Right cardiac atrium (tissue), 5 donors: ENCODE measurements around the gene TAF8. TPM values are rescaled to one million over a fixed set of nuclear protein-coding genes. Genes with fewer than 3 reads are reported as not detected.
A peak's percentile ranks its signal among the peaks of the same experiment; 100 is the strongest.

Source experiments
- ATAC-seq, 2 donors: fragments of 200-7000 bp; cut with Tn5 transposase; one replicate each; pipeline versions ENCODE4 v1.8.0 to v1.9.1; 2020; ENCODE audit warnings: moderate library complexity in 2 of 2, mild to moderate bottlenecking in 1 of 2
- DNase-seq, 3 donors: peaks; one replicate each; pipeline ENCODE4 v3.0.0-alpha.2; 2020
- H3K27ac ChIP-seq: one replicate; pipeline ENCODE4 v1.5.1; 2013; ENCODE audit warnings: mild to moderate bottlenecking, low read length, control low read depth, moderate library complexity
- H3K27me3 ChIP-seq: one replicate; pipeline ENCODE4 v1.6.1; 2013; ENCODE audit not compliant: control insufficient read depth, insufficient read depth
- H3K4me1 ChIP-seq: one replicate; pipeline ENCODE4 v1.6.1; 2013; ENCODE audit warnings: low read length; ENCODE audit not compliant: control insufficient read depth, insufficient read depth
- H3K4me3 ChIP-seq: one replicate; pipeline ENCODE4 v1.5.1; 2013; ENCODE audit warnings: low read length, control low read depth
- H3K9me3 ChIP-seq: one replicate; pipeline ENCODE4 v1.6.1; 2013; ENCODE audit warnings: low read length; ENCODE audit not compliant: control insufficient read depth
- WGBS: extraction: QIAGEN DNeasy Blood & Tissue Kit; methylation state at CpG from one replicate; pipeline ENCODE4 v1.1.7; 2013; 5-methylcytosine and 5-hydroxymethylcytosine counted together
- intact Hi-C, 4 donors: fragments of 100-400 bp; cut with DNase I; formaldehyde crosslinking; loops; one replicate each; pipeline versions ENCODE4 v1.11.0 to v1.14.0; 2022 to 2023
- polyA plus RNA-seq: library from polyadenylated mRNA; stranded (reverse); fragments of 200-250 nt; gene quantifications from one replicate; pipeline ENCODE4 v1.2.3, GENCODE V29; 2013
- total RNA-seq, 4 donors: library from RNA; stranded (reverse); fragmentation: NEBNext Ultra II Directional; extraction: Animal tissue kit (Norgen Biotek cat#: 25700); gene quantifications; one replicate each; pipeline ENCODE4 v1.2.1, GENCODE V29; 2021
- donor health status: healthy with polysubstance abuse.
- donor health status: DM: no; HTN: yes; CAD: no.
- donor health status: DM: no; HTN: no; CAD: no.
- donor health status: DM: no; HTN: yes; CAD: no; lungs with severe emphysema.
- donor health status: DM: yes; HTN: yes; CAD: no.

TAF8 gene
- total and polyA plus RNA-seq, 5 donors, result 21.6 to 29.6 (median 25.9) TPM

DNA sequence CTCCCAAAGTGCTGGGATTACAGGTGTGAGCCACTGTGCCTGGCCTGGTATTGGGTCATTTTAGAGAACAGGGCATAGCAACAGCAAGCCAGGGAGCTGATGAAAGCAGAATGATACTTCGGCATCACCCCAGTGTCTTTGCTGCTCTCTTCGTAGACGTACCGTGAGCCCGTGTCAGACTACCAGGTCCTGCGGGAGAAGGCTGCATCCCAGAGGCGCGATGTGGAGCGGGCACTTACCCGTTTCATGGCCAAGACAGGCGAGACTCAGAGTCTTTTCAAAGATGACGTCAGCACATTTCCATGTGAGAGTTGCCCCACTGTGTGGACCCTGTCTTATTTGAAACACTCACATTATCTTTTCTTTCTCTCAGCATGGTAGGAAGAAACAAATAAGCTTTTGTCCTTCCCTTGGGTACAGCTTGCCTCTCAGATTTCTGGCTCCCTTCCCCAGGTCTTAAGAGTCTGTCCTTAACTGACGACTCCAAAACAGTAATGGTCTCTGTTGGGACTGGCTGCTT is 15.9 kb downstream of the TAF8 start:
- Histone ChIP-seq H3K4me1 (peaks cover 2% of the 10 kb centered on the region), H3K27ac (peak overlapping the region; percentile 49), H3K4me3 (no peak overlapping the region), H3K27me3 (no peaks in the 10 kb centered on the region), H3K9me3 (no peaks in the 10 kb centered on the region)
- DNase-seq (no peak), ATAC-seq (no peak)
- intact Hi-C loops, result no loop called here
- 93% methylated on average over 13 of the region's 13 CpGs for WGBS

DNA sequence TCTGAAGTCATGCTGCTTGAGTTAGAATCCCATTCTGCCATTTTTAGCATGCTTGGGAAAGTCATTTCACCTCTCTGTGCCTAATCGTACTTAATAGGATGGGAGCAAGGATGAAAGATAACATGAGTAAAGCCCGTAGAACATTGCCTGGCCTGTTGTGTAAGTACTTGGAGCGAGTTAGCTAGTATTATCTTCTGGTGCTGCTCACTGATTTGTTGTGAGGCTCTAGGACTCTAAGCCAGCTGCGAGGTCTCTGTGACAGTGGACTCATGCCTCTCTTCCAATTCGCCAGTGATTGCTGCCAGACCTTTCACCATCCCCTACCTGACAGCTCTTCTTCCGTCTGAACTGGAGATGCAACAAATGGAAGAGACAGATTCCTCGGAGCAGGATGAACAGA is 17.8 kb downstream of the TAF8 start:
- Histone ChIP-seq H3K27me3 (no peaks in the 10 kb centered on the region), H3K4me1 (peaks cover 2% of the 10 kb centered on the region), H3K27ac (peak overlapping the region; percentile 71), H3K9me3 (no peaks in the 10 kb centered on the region), H3K4me3 (no peak overlapping the region)
- intact Hi-C loops, result no loop called here
- ATAC-seq, result peak; percentile 86 to 92
- 57% methylated on average over 7 of the region's 7 CpGs for WGBS
- DNase-seq, result no peak

- no peaks in the 10 kb centered on the region for H3K9me3 ChIP-seq
- 94% methylated on average over 5 of the region's 5 CpGs for WGBS
- ATAC-seq, result no peak
- H3K4me3 ChIP-seq, result no peak overlapping the region
- peak overlapping the region; percentile 71 for H3K27ac ChIP-seq
- H3K4me1 ChIP-seq, result peaks cover 2% of the 10 kb centered on the region
- no peak for DNase-seq
- intact Hi-C loops, result no loop called here
- no peaks in the 10 kb centered on the region for H3K27me3 ChIP-seq
Measured at GRCh38 chr6:42068872-42069522, 18.7 kb downstream of the TAF8 start.

- Histone ChIP-seq H3K9me3 (no peaks in the 10 kb centered on the region), H3K4me1 (peaks cover 3% of the 10 kb centered on the region), H3K4me3 (no peak overlapping the region), H3K27ac (peak overlapping the region; percentile 33), H3K27me3 (no peaks in the 10 kb centered on the region)
- ATAC-seq (no peak), DNase-seq (no peak)
- intact Hi-C loops, result loop anchor here in 1 of 4 donors (2.0 kb wide), 1 partner anchor 95 kb away; no protein-coding TSS in a partner anchor
- WGBS, result 60% methylated on average over 6 of the region's 6 CpGs
Measured at GRCh38 chr6:42071881-42072583, 21.7 kb downstream of the TAF8 start.

DNA sequence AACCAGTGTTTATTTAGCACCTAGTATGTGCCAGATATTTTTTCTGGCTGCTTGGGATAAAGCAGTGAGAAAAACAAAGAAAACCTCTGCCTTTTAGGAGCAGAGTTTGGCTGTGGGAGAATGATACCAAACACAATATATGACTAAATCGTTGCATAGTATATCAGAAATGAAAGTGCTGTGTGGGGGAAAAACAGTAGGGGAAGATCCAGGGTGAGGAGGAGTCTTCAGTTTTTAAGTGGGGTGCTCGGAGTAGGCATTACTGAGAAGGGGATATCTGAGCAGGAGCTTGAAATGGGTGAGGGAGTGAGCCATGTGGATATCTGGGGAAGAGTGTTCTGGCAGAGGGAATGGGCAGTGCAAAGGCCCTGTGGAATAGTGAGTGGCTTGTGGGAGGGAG is 23.0 kb downstream of the TAF8 start:
- ATAC-seq (no peak), DNase-seq (no peak)
- H3K4me1 ChIP-seq, result peaks cover 3% of the 10 kb centered on the region
- H3K27ac ChIP-seq, result no peak overlapping the region
- H3K27me3 ChIP-seq, result no peaks in the 10 kb centered on the region
- H3K9me3 ChIP-seq, result no peaks in the 10 kb centered on the region
- no peak overlapping the region for H3K4me3 ChIP-seq
- intact Hi-C loops, result loop anchor here in 1 of 4 donors (2.0 kb wide), 1 partner anchor 94 kb away; no protein-coding TSS in a partner anchor
- 93% methylated on average over 2 of the region's 2 CpGs for WGBS

DNA sequence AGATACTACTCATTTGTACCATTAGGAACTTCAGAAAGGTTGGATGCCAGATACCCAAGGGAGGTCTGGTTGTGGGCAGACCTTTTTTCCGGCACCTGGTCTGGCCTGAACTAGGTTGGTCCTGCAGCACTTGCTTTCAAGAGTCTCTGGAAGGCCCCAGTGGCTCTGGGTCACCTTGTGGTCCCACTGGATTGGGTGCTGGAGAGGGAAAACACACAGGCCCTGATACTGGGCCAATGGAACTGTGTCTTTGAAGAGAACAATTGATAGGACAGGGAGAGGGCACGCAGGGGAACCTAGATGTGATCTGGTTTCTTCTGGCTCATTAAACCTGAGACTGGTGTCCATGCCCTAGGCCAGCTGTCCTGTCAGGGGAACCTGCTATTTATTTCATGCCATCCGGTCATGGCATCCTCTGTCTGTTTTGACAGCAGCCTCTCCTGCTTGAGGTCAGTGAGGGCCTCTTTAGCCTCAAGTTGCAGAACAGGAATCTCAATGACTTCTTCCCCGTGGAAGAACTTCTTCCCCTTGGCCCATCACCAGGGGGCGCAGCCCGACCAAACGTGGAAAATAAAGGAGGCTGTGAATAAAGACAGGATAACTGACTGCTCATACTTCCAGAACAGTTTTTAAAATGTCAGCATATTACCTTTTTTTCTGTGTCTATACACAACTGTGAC is 25.0 kb downstream of the TAF8 start:
- DNase-seq (peak; percentile 74 to 91 (median 90)), ATAC-seq (peak; percentile 51 to 72)
- H3K27ac ChIP-seq, result peak overlapping the region; percentile 15
- H3K27me3 ChIP-seq, result no peaks in the 10 kb centered on the region
- intact Hi-C loops, result loop anchor here in 2 of 4 donors (1.0 to 2.0 kb wide), 2 partner anchors 91 to 92 kb away; no protein-coding TSS in a partner anchor
- WGBS, result 31% methylated on average over 7 of the region's 7 CpGs
- no peaks in the 10 kb centered on the region for H3K9me3 ChIP-seq
- peaks cover 1% of the 10 kb centered on the region for H3K4me1 ChIP-seq
- no peak overlapping the region for H3K4me3 ChIP-seq

DNA sequence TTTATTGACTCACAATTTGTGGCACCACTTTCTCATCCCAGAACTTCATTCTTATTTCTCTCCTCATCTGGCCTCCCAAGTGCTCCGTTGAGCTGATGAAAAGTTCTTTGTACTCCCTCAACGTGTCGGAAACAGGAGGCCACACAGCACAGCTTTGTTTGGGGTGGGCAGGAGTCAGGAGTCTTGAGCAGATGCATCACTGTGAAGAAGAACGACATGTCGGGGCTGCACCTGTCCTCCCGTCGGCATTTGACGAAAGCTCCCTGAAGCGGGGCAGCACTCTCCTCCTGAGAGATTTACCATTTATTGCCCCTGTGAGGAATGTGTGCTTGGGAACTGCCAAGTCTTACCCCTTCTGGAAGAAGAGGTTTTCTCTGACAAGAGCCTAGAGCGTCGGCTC is 28.1 kb downstream of the TAF8 start:
- no peak overlapping the region for H3K27ac ChIP-seq
- peaks cover 1% of the 10 kb centered on the region for H3K4me1 ChIP-seq
- H3K9me3 ChIP-seq, result no peaks in the 10 kb centered on the region
- DNase-seq (no peak), ATAC-seq (no peak)
- 85% methylated on average over 11 of the region's 11 CpGs for WGBS
- intact Hi-C loops, result no loop called here
- no peak overlapping the region for H3K4me3 ChIP-seq
- no peaks in the 10 kb centered on the region for H3K27me3 ChIP-seq

DNA sequence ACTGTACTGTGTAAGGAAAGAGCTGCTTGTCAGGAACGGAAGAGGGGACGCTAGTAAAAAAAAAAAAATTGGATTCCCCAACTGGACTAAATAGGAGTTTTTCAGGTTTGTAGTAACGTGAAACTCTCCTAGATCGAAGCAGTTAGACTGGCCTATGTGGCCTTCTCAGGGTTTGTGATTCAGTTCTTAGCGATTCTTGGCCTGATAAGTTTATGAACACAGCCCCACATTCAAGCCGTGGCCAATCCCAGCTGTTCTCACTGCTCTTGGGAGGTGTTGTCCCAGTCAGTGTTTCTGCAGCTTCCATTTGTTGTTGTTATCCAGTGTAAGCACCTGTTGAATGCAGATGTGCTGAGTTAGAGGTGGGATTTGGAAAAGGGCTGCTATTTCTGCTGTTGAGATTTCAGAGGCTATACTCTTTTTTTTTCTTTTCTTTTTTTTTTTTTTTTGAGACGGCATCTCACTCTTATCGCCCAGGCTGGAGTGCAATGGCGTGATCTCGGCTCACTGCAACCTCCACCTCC is 29.7 kb downstream of the TAF8 start:
- DNase-seq, result no peak
- no peaks in the 10 kb centered on the region for H3K9me3 ChIP-seq
- intact Hi-C loops, result no loop called here
- no peak overlapping the region for H3K27ac ChIP-seq
- WGBS, result 90% methylated on average over 10 of the region's 10 CpGs
- H3K4me3 ChIP-seq, result no peak overlapping the region
- H3K27me3 ChIP-seq, result no peaks in the 10 kb centered on the region
- peaks cover 1% of the 10 kb centered on the region for H3K4me1 ChIP-seq
- no peak for ATAC-seq

DNA sequence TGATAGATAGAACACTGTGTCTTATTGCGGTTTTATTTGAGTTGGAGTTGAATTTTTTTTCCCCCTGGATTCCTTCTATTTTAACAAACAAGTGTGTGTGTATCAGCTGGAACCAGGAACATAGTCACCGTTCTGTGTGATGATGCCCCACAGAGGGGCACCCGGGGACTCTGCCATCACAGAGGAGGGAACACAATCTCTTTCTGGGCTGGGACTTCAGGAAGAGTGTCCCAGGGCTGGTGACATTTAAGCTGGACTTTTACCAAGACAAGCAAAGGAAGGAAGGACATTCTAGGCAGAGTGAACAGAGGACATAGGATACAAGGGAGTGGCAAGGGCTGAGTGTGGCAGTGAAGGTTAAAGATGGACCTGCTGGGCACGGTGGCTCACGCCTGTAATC is 33.2 kb downstream of the TAF8 start:
- H3K4me3 ChIP-seq, result no peak overlapping the region
- ATAC-seq (peak in 1 of 2 donors; percentile 37), DNase-seq (no peak)
- intact Hi-C loops, result no loop called here
- WGBS, result 67% methylated on average over 5 of the region's 5 CpGs
- no peaks in the 10 kb centered on the region for H3K9me3 ChIP-seq
- H3K27me3 ChIP-seq, result no peaks in the 10 kb centered on the region
- H3K4me1 ChIP-seq, result peaks cover 2% of the 10 kb centered on the region
- peak overlapping the region; percentile 45 for H3K27ac ChIP-seq

- Histone ChIP-seq H3K27ac (no peak overlapping the region), H3K4me3 (no peak overlapping the region), H3K4me1 (peaks cover 2% of the 10 kb centered on the region), H3K27me3 (no peaks in the 10 kb centered on the region), H3K9me3 (no peaks in the 10 kb centered on the region)
- no peak for DNase-seq
- intact Hi-C loops, result no loop called here
- no peak for ATAC-seq
- 53% methylated on average over 5 of the region's 5 CpGs for WGBS
Measured at GRCh38 chr6:42084889-42085288, 34.6 kb downstream of the TAF8 start.
